ENCODE measurements around the gene NAGPA.
"Not testable (repeated sequence)": the region's sequence is repeated elsewhere in the genome, so short reads cannot be mapped to it uniquely, and the experiment has no call there.

NAGPA gene

DNA sequence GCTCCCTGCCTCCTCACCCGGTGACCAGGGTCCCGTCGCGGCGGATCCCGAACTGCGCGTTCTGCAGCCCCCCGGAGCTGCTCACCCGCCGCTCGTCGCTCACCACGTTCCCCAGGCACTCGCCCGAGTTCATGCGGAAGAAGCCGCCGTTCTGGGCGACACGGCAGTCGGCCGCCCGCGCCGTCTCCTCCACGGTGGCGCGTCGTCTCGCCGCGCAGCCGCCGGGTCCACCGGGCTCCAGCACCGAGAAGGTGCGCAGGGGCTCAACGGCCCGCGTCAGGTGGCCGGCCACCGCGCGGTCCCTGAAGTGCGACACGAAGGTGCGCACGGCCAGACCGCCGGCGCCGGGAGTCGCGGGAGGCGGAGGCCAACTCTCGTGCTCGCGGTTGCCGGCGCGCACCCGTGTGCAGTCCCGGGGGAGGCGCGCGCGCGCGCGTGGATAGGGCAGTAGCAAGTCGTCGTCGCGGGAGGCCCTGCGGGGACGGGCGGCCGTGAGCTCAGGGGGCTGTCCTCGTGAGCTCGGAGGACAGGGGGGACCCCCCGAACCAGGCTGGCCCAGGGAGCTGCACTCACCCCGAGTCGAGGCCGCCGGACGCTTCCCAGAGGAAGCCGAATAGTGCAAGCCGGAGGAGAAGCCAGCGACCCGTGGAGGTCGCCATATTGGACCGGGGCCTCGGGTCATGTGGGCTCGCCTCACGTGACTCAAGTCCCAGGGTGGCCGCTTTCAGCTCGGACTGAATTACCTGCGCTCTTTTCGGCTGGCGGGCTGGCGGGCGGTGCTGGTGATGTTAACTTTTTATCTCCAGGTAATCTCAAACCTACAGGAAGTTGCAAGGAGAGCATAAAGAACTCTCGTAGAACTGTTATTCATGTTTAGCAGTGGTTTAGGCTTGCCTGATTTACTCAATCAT, at the start of gene NAGPA:
Gene NAGPA, minus strand, starts transcription at position 680 of the 911 bp plus-strand sequence. Its CDS starts 21 bp downstream, at position 659.
- peak; percentile 87 for DNase-seq

DNA sequence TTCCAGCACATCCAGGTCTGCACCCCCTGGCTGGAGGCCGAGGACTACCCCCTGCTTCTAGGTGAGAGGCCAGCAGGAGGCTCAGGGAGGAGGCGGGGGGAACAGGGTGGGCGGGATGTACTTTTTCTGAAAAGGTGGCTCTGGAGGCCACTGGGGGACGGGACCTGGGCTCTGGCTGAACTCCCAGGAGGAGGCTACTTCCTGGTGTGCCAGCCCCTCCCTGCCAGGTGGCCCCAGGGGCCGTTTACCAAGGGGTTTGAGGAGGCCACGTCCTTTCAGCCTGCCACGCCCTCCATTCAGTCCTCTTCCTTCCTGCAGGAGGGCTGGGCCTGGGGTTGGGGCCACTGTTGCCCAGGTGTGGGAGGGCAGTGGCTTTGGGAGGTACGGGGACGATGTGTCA, 47.3 kb upstream of the NAGPA start:
- DNase-seq, result not testable (repeated sequence)

GRCh38 chr16:5080461-5080860, 46.7 kb upstream of the NAGPA start:
- DNase-seq, result not testable (repeated sequence)

DNA sequence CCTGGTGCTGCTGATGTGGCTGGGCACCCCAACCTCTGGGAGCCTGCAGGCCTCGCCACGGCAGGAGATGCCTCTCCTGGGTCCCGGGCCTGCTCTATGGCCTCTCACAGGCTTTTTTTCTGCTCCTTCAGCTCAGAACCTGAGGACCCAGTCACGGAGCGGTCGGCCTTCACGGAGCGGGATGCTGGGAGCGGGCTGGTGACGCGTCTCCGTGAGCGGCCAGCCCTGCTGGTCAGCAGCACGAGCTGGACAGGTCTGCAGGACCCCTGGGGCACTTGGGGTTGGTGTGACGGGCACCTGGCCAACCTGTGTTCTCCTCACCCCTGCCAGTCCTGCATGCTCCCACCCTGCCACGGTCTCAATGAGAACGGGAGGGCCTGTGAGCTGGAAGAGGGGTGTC, 44.9 kb upstream of the NAGPA start:
- DNase-seq, result no peak

DNA sequence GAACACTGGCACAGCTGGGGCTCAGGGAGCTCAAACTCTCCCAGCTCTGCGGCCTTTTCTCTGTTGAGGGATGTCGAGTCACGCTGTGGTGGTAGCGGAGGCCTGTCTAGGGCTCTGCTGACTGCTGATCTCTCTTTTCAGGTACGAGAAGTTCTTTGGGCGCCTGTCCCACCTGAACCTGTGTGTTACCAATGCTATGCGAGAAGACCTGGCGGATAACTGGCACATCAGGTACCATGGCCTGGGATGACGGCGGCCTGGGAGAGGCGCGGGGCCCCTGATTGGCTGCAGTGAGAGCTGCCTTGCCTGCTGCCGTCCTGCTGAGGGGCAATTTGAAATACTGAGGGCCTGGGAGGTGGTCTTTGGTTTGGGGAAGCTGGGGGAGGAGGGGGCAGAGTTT, 43.6 kb upstream of the NAGPA start:
- DNase-seq, result no peak

DNA sequence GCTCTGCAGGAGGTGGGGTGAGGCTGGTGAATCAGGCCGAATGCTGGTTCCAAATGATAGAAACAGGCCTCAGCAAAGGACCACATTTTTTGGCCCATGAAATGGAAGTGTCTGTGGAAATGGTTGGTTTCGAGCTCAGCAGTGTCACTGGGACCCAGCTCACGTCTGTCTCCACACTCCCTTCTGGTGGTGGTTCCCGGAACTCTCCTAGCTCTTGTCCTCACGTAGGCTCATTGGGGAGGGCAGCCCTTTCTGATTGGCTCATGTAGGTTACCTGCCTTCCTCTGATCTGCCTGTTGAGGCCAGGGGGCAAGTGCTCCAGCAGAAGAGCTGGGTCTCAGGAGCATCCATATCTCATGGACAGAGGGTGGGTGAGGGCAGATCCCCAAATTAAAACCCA, 41.9 kb upstream of the NAGPA start:
- DNase-seq, result no peak

DNA sequence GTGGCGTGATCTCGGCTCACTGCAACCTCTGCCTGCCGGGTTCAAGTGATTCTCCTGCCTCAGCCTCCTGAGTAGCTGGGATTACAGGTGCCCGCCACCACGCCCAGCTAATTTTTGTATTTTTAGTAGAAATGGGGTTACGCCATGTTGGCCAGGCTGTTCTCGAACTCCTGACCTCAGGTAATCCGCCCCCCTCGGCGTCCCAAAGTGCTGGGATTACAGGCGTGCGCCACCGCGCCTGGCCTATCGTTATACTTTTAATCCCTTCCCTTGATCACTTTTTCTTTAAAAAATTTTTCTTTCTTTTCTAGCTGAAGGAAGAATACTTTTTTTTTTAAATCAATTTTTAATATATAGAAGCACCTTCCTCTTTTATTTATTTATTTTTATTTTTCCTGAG, 40.0 kb upstream of the NAGPA start:
- DNase-seq, result not testable (repeated sequence)

- no peak for DNase-seq
These were observed 39.5 kb upstream of the NAGPA start for GRCh38 chr16:5073279-5073629.

DNA sequence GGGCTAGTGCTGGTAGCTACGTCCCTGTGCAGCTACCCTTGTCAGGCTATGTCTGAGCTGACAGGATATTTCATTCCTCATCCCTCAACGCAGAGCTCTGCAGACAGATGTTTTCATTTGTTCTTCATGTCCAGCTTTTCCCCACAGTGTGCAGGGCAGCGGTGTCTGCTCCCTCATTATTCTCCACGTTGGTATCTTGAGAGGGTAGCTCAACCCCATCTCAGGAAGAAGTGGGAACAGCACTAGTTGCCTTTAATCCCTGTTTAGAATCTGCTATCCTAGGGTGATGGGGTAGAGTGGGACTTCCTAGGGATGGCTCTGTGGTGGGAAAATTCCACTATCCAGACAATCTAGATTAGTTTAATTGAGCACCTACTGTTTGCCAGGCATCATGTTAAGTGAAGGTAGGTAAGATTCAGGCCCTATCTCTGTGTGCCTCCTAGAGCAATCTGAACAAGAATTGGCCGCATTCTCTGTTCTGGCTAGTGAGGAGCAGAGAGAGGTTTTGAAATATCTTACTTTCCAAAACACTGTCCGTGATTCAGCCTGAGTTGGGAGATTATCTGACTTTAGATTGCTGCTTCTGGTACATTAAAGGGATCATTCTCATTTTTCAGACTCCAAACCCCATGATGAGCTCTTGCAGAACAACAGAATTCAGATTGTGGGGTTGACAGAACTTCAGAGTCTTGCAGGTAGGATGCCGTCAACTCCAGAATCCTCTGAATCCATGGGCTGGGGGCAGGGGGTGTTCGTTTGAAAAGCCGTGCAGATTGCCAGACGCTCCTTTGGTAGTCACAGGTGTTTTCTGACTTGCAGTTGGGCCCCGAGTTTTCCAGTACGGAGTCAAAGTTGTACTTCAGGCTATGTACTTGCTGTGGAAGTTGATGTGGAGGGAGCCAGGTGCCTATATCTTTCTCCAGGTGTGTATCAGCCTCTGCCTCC, 38.9 kb upstream of the NAGPA start:
- no peak for DNase-seq

DNA sequence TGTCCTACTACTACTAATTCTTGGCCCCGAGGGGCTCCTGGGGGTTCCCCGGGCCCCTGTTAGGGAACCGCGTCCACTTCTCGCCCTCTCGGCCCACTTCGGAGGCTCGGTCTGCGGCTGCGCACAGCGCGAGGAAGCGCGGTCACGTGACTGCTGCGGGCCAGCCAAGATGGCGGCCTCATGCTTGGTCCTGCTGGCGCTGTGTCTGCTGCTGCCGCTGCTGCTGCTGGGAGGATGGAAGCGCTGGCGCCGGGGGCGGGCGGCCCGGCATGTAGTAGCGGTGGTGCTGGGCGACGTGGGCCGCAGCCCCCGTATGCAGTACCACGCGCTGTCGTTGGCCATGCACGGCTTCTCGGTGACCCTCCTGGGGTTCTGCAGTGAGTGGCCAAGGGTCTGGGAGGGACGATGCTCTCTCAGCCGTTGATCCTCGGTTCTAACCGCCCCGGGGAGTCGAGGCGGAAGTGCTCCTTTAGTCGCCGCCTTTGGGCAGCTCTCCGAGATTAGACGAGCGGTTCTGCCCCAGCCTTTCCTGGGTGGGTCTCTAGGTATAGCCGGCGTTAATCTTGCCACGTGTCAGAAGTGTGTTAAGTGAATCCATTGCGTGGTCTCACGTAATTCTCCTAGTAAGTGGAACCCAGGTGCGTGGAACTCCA, 38.1 kb upstream of the NAGPA start, which contains the start of gene ALG1:
Gene ALG1, plus strand, starts transcription at position 163 of the 653 bp plus-strand sequence. Its CDS starts 7 bp downstream, at position 170.
- peak; percentile 91 for DNase-seq

DNA sequence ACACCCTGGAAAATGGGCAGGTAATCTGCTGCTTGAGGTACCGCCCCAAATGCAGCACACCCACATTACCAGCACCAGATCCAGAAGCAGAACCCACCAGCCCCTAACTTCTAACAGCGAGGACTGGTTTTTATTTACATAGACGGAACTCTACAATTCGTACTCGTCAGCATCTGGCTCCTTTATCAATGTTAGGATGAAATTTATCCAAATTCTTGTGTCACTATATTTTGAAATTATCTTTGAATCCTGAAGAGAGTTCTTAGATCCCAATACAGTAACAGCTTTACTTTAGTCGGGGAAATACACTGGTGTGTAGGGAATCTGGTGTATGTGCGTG, 37.6 kb upstream of the NAGPA start:
- DNase-seq, result no peak

DNA sequence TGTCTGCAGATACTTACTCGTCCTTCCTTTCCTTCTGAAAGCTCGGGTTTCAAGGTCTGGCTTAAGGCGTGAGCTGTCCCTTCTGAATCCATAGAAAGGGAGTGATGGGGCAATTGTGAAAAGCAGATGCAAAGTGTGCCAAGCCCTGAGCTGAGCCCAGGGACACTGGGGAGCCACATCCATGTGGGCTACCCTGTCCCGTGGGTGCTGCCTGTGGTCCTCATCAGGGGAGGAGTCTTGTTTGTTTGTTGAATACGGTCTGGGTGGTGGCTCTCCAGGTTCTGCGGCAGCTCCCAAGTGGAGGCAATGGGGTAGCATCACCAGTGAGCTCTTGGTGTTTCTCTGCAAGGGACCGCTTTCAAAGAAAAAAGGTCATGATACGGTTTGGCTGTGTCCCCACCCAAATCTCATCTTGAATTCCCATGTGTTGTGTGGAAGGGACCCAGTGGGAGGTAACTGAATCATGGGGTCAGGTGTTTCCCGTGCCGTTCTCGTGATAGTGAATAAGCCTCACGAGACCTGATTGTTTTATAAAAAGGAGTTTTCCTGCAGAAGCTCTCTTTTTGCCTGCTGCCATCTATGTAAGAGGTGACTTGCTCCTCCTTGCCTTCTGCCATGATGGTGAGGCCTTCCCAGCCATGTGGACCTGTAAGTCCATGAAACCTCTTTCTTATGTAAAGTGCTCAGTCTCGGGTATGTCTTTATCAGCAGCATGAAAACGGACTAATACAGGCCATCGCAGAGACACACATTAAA, 36.9 kb upstream of the NAGPA start:
- no peak for DNase-seq

GRCh38 chr16:5069854-5070253, 36.1 kb upstream of the NAGPA start:
- no peak for DNase-seq

DNA sequence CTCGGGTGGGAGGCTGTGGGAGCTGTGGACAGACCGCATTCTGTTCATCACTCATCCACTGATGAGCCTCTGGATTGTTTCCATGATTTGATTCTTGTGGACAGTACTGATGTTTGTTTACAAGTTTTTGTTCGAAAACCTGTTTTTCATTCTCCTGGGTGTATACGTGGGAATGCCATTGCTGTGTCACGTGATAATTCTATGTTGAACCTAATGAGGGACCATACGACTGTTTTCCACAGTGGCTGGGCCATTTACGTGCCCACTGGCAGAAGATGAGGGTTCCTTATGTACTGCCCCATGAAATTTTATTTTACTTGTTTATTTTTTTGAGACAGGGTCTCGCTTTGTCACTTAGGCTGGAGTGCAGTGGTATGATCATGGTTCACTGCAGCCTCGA, 35.3 kb upstream of the NAGPA start:
- no peak for DNase-seq

- DNase-seq, result no peak
These were observed 32.8 kb upstream of the NAGPA start for GRCh38 chr16:5066511-5066910.

GRCh38 chr16:5065813-5066212, 32.1 kb upstream of the NAGPA start, which contains the start of gene C16orf89:
Gene C16orf89 (minus strand): TSS chr16:5065956. CDS start chr16:5065908, 48 bp downstream.
- DNase-seq, result no peak

GRCh38 chr16:5065326-5065725, 31.6 kb upstream of the NAGPA start:
- DNase-seq, result no peak

DNA sequence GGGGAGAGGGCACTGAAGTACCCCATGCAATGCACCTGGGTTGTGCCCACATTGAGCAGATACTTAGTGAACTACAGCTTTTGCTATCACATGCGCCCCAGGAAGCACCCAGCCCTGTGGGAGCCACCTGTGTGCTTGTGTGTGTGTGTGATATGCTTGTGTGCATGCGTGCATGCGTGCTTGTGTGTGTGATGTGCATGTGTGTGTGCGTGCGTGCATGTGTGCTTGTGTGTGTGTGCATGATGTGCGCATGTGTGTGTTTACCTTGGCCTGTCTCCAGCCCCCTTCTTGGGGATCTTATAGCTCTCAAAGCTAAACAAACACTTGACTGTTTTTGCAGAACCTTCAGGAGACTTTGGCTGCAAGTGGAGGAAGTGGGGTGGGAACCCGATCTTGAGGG, 31.2 kb upstream of the NAGPA start:
- no peak for DNase-seq

GRCh38 chr16:5062790-5063765, 29.3 kb upstream of the NAGPA start:
- no peak for DNase-seq

DNA sequence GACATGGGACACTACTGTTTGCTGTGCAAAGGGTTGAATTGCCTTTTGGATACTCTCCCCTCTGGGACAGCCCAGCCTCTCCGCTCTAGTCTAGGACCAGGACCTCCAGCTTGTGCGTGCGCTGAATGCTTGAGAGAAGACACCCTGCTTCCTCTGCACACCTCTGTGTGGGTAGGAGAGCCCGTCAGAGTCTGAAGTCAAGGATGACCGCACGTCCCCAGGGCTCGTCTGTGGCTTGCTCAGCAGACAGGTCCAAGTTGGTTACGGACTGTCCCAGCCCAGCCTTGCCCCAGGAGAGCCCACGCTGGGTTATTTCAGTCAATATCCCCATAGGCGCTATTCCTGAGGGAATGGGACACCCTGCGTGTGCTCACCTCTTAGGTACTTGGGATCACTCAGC, 28.3 kb upstream of the NAGPA start:
- DNase-seq, result no peak

- no peak for DNase-seq
These were observed 26.4 kb upstream of the NAGPA start for GRCh38 chr16:5060073-5060641.
